Measurements from ENCODE around the gene RDX.
"Not testable (repeated sequence)": the region's sequence is repeated elsewhere in the genome, so short reads cannot be mapped to it uniquely, and the experiment has no call there.

Gene RDX

DNA sequence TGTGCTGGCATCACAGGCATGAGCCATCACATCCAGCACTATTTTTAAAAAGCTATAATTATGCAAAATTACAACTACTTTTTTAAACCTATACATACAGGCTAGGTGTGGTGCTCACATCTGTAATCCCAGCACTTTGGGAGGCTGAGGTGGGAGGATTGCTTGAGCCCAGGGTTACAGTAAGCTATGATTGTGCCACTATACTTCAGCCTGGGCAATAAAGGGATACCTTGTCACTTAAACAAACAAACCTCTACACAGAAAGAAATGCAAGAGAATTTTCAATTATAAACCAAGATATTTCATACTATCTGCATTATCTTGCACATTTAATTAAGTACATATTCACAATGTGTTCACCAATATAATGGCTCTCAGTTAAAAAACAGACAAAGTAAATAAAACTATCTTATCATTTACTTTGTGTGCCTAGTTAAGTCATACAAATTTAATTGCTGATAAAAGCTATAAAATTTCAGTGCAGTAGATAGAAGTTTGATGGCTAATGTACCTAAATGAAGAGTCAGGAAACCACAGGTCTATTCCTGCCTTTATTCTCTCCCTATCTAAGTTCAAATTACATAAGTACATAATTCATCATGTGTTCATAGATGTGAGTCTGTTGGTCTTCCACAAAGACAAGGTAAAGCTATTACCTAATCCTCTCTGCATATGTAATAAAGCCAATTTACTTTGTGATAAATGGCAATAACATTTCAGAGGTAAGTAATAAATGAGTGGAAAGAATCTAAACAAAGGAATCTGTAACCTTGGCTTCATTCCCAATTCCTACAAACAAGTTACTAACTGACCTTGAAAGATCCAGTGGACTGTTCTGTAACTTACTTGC, 9.0 kb upstream of the RDX start:
- DNase-seq (ENCODE audit: low spot score) = peak; percentile 81

DNA sequence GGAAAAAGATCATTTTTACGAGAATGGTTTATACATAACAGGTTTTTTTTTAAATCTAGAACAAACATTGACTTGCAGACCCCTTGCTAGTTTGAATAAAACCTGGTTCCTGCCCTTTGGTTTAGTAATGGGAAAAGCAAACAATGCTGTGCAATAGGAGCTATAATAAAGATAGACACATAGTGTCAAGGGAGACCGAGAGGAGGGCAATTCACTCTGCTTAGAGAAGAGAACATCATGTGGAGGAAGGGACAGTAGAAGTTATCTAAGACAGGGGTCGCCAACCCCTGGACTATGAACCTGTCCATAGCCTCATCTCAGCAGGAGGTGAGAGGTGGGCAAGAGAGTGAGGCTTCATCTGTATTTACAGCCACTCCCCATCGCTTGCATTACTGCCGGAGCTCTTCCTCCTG, 7.0 kb upstream of the RDX start:
- DNase-seq (ENCODE audit: low spot score) = no peak

DNA sequence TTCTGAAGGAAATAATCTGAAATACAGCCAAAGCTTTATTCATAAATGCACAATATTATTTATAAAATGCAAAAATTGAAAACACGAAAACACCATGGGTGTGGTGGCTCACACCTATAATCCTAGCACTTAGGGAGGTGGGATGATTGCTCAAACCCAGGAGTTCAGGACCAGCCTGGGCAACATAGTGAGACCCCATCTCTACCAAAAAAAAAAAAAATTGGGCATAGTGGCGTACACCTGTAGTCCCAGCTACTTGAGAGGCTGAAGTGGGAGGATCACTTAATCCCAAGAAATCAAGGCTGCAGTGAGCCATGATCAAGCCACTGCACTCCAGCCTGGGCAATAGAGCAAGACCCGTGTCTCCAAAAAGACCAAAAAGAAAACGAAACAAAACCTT, 5.2 kb upstream of the RDX start:
- DNase-seq (ENCODE audit: low spot score) = no peak

DNA sequence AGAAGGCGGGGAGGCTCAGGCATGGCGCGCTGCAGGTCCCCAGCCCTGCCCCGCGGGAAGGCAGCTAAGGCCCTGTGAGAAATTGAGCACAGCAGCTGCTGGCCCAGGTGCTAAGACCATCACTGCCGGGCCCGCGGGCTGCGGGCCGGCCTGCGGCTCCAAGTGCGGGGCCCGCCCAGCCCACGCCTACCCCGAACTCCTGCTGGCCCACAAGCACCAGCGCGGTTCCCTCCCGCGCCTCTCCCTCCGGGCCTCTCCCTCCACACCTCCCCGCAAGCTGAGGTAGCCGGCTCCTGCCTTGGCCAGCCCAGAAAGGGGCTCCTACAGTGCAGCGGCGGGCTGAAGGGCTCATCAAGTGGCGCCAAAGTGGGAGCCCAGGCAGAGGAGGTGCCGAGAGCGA, 4.6 kb upstream of the RDX start:
- no peak for DNase-seq (ENCODE audit: low spot score)

DNA sequence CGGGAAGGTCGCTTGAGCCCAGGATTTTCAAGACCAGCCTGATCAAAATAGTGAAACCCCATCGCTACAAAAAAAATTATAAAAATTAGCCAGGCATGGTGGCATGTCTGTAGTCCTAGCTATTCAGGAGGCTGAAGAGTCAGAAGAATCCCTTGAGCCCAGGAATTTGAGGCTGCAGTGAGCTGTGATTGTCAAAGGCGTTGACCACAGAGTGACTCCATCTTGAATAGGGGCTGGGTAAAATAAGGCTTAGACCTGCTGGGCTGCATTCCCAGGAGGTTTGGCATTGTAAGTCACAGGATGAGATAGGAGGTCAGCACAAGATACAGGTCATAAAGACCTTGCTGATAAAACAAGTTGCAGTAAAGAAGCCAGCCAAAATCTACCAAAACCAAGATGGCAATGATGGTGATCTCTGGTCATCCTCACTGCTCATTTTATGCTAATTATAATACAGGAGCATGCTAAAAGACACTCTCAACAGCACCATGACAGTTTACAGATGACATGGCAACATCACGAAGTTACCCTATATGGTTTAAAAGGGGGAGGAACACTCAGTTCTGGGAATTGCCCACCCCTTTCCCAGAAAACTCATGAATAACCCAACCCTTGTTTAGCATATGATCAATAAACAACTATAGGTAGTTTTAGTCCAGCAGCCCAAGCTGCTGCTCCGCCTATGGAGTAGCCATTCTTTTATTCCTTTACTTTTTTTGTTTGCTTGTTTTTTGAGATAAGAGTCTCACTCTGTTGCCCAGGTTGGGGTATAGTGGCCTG, 2.8 kb upstream of the RDX start:
- no peak for DNase-seq (ENCODE audit: low spot score)

DNA sequence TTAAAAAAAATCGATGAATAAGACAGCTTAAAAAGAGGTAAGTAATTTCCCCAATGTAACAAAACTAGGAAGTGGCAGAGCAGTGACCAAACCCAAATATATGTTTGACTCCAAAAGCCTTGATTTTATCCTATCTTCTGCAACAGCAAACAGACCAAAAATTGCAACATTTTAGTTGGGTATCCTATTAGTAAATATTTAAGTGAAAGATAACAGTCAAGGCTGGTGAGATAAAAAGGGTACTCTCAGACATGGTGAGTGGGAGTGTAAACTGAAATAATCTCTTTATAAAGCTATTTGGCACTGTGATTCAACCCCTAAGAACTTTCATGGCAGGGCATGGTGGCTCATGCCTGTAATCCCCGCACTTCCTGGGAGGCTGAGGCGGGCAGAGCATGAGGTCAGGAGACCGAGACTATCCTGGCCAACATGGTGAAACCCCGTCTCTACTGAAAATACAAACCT, 1.9 kb upstream of the RDX start:
- DNase-seq (ENCODE audit: low spot score) = no peak

DNA sequence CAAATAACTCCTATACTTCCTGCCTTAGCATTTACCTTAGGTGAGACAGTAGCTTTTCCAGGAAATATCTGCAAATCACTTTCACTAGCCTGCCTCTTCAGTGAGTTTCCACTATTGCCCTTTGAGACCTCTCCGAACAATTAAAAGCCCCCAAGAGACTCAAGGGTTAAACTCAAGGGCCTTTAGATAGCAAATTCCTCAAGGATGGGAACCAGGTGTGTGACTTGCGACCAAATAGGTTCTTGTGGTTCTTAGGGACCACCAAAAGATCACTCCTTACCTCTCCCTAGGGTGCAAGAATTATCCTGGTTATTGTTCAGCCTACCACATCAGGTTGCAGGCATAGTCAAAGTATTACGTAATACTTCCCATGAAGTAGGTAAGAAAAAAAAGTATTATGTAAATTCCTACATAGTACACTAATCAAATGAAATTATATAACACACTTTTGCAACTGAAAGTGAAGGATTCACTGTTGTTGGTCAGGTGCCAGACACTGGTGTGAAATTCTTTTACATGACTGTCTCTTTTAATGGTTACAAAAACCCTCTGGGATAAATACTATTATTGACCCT, 1.4 kb upstream of the RDX start:
- DNase-seq (ENCODE audit: low spot score) = no peak

DNA sequence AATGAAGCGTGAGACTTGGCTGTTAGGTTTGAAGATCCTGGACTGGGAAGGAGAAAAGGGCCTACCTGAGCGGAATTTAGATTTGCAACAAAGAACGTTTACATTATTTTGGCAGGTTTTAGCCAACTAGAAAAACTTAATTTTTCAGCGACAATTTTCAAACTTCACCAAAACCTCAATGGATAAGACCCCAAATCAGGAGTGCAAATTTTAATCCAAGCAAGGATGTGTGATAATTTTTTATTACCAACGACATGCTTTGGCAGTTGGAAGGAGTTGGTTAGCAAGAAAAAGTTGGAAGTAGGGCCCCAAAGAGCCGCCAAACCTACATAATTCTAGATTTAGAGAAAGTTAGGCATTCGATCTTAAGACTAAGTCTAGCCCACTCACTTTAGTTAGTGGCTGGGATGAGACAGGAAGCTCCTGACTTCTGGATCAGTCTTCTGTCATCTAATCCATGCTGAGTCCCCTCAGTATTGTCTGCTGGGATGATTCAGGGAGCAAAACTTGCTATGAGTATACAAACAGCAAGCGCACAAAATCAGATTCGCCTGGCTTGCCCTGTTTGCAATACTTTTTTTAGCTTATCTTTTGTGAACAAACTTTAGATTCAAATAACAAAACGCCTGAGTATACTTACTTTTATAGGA, 787 bp upstream of the RDX start:
- DNase-seq (ENCODE audit: low spot score) = no peak

DNA sequence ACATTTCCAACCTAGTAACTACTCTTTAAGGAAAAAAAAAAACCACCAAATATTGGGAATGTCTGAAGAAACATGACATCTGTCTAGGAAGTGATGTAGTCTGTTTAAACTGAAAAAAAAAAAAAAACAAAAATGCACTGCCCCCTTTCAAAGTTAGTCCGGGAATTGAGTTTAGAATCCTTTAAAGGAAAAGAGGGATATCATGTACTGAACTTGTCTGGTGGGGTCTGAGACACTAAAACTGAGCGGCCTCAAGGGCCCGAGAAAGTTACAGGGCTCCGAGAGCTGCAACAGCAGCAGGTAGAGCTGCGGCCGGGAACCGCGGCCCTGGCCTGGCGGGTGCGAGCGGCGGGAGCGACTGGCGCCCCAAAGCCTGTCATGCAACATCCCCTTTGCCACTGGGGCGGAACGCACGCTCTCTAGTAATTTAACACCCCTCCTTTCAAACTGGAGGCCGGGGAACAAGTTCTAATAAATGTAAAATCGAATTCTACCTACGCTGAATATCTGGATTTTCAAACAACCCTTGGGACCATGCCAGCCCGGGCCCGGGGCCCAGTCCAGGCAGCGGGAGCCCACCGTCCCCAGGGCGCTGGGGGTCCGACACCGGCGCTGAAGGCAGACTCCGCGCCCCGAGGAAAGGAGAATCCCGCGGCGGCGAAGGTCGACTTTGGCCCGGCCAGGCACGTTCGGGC, 736 bp downstream of the RDX start:
- peak; percentile 24 for DNase-seq (ENCODE audit: low spot score)

DNA sequence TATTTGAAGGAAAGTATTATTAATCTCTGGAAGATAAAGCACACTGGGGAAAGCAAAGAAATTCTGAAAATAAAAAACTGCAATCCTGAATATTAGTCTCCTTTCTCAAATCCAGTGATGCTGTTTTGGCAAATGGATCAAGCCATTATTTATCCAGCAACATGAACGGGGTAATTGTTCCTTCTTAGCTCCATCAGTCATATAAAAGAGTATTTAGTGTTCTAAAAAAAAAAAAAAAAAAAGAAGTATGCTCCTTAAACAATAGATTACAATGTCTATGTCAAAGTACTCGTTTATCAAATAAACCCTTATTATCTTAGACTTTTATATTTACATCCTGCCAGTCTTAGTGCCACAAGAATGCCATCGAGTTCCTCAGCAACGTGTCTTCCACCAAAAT, 1.3 kb downstream of the RDX start:
- DNase-seq (ENCODE audit: low spot score) = no peak

DNA sequence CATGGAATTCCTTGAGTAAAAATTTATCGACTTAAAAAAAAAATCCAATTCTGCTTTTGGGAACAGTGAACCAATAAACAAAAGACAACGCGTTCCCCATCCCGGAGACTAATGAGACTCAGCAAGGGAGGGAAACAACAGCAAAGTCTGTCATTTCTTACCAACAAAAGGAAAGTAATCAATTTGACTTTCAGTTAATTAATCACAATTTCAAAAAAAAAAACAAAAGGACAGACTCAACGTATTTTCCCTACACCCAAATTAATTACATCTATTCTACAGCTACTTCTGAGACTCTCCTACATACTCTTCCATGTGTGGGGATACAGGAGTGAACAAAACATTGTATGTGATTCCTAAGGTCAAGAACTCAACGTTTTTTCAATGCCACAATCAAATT, 1.9 kb downstream of the RDX start:
- DNase-seq (ENCODE audit: low spot score) = no peak

DNA sequence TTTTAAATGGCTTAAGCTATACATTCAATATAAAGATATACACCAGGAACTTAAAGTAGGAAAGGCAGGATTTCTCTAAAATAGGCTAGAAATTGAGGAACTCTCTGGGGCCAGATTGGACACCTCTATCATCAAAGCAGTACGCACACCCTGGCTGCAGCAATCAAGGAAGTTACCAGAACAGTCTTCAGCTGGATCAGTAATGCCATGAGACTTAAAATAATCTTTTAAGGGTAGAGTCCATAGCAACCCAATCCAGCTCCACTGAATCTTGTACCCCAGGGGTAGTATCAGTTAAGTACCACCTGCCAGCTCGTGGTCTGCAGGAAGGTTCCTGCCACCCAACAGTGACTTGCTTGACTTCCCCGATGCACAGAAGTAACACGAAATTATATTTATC, 3.0 kb downstream of the RDX start:
- DNase-seq (ENCODE audit: low spot score) = no peak

DNA sequence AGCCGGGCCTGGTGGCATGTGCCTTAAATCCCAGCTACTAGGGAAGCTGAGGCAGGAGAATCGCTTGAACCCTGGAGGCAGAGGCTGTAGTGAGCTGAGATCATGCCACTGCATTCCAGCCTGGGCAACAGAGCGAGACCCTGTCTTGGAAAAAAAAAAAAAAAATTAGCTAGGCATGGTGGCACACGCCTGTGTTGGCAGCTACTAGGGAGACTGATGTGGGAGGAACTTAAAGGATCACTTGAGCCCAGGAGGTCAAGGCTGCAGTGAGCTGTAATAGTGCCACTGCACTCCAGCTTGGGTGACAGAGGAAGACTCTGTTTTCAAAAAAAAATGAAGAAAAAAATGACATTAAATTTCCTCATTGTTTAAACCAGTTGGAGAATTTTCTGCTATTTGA, 4.3 kb downstream of the RDX start:
- DNase-seq (ENCODE audit: low spot score) = not testable (repeated sequence)

DNA sequence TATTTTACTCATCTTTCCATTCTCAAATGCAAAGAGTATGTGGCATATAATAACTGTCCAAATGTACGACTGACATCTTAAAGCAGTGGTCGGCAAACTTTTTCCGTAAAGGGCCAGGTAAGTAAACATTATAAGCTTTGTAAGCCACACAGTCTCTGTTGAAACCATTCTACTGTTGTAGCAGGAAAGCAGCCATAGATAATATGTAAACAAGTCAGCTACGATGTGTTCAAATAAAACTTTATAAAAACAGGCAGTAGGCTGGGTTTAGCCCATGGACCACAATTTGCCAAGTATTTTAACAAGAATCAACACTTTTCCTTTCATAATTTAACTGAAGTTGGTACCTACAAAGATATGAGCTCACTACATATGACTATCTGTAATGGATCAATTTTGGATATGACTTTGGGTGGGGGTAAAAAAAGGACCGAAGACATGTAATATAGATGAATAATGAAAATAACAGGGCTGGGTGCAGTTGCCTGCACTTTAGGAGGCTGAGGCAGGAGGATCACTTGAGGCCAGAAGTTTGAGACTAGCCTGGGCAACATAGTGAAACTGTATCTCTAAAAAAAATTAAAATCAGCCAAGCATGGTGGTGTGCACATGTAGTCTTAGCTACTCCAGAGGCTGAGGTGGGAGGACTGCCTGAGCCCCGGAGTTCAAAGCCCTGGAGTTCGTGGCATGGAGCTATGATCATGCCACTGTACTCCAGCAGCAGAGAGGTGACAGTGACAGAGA, 5.7 kb downstream of the RDX start:
- DNase-seq (ENCODE audit: low spot score) = no peak

DNA sequence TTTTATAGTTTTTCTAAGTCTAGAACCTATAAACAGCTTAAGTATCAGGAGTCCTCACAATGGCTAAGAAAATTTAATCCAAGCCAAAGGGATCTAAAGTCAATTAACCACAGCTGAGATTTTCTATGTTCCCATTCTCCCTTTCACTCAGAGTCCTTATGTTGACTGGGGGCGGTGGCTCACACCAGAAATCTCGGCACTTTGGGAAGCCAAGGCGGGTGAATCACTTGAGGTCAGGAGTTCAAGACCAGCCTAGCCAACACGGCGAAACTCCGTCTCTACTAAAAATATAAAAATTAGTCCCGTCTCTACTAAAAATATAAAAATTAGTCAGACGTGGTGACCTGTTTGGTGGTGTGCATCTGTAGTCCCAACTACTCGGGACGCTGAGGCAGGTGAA, 6.9 kb downstream of the RDX start:
- no peak for DNase-seq (ENCODE audit: low spot score)

DNA sequence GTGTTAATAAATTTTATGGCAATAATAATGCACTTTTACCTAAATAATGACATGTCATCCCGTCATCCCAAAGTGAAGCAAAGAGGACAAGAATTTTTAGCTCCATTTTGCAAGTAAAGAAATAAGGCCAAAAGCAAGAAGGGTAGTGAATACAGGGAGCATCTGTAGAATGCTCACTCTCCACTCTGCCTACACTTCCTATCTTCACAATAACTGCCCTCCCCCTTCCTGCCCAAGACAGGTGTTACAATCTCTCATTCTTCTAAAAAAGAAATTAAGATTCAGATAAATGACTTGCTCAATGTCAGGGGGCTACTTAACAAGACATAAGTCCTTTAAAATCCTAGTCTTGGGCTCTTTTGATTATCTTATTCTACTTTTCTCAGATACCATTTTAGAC, 8.9 kb downstream of the RDX start:
- DNase-seq (ENCODE audit: low spot score) = no peak

DNA sequence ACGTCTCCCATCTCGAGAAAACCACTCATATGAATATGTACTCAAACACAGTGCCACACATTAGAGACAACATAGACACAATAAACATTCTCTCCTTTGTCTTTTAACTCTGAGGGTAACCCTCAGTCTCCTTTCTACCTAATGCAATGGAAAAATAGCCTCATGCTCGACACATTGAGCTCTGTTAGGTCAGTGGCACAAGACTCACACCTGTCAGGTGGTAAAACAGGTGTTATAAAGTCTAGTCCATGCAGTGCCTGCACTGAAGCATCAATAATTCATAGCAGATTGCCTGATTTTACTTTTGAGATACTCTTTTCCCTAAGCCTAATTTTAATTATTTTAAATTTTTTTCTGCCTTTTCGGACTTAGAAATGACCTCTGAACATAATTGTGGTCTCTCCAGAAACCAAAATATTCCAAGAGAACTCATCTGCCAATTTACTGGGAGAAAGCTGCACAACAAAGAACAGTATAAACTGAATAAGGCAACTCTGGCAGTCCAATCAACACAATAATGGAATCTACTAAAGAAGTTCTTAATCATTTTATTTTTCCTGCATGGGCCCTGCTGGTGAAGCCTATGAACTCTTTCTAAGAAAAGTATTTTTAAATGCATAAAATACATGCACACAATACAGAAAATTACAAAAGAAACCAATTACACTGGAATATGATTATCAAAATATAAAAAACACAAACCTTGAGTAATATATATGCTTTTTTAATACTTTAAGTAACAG, 9.9 kb downstream of the RDX start:
- DNase-seq (ENCODE audit: low spot score) = no peak

DNA sequence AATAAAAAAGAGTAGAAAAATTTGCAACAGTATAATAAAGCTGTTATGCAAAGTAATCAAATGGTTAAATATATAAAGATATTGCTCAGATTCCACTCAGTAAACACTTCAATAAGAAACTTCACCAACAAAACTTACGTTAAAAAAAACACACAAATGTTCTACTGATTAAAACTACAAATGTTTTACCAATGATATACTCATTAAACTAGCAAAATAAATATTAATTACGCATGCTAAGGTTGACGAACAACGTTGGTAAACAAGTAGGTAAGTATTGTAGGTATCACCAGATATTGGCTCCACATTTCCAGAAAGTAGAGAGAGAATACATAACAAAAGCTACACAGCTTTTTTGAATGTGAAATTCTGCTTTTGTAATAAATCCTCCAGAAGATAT, 12.6 kb downstream of the RDX start:
- no peak for DNase-seq (ENCODE audit: low spot score)

DNA sequence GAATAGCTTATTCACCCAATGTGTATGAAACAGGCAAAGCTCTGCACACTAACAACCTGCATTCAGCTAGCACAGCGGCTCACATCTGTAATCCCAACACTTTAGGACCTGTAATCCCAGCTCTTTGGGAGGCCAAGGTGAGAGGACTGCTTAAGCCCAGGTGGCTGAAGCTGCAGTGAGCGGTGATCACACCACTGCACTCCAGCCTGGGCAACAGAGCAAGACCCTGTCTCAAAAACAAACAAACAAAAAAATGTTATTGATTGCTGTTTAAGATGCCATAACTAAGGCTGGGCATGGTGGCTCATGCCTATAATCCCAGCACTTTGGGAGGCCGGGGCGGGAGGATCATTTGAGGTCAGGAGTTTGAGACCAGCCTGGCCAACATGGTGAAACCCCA, 15.8 kb downstream of the RDX start:
- not testable (repeated sequence) for DNase-seq (ENCODE audit: low spot score)

DNA sequence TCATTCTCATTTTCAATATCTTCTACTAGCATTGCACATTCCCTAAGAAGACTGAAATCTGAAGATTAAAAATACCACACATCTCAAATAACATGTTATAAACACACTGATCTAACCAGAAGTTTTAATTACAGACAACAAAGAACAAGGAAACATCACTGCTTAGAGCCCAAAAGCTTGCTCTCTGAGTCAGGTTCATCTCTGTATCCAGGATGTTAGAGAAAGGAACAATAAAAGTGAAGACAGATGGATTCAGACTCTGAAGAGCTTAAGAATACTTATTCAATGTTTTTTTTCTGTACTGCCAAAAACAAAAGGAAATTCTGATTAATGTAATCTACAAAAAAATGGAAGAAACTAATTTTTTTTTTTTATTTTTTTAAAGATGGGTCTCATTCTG, 16.5 kb downstream of the RDX start:
- no peak for DNase-seq (ENCODE audit: low spot score)

DNA sequence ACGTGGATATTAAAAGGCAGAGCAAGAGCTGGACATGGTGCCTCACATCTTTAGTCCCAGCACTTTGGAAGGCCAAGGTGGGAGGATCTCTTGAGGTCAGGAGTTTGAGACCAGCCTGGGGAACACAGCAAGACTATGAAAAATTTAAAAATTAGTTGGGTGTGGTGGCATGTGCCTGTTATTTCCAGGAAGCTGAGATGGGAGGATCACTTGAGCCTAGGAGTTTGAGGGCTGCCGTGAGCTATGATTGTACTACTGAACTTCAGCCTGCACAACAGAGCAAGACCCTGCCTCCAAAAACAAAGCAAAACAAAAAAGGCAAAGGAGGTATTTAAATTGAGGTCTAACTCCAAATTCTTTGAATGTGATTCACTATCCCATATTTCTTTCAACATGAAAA, 23.5 kb downstream of the RDX start:
- no peak for DNase-seq (ENCODE audit: low spot score)

Data from LoVo (cell line).